ENCODE measurements around the gene MRPS17.

DNA sequence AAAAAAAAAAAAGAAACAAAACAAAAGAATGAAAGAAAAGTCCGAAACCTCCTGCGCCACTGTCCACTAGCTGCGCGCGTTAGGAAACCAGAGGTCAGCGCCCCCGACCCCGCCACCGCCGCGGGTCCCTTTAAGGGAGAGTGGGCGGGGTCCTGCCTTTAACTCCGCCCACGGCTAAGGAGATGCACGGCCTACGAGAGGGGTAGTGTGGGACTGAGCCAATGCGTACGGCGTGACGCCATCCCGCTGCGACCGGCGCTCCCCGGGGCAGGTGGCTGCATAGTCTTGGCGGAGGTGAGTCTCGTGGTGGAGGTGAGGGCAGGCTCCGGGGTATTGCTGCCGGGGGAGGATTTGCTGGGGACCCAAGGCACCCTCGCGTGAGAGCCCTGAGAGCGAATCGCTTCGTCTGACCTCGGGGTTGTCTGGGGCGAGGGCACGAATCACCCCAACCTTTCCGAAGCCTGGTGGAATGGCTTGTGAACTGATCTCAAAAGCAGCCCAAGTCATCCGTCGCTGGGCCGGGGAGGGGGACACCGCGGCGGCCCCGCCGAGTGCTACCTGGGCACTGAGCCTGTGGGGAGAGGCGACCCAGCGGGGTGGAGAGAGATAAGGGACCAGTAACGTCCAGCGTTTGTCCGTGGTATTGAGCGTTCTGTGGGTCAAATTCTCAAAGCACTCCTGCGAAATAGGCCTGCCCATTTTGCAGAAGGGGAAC lies at the start of gene MRPS17:
- no peak for TF ChIP-seq GATA2 (IDR thresholded peaks at IDR 0.05; ENCODE audit: low read depth, low read length)
- TF ChIP-seq GATA3 (IDR thresholded peaks at IDR 0.05; ENCODE audit: low read depth, low read length) = no peak

Measured in SH-SY5Y (cell line).